ENCODE data around the gene CAMK2A. TPM values are rescaled to one million over a fixed set of nuclear protein-coding genes. Genes with fewer than 3 reads are reported as not detected.

The CAMK2A gene
- total and polyA plus RNA-seq, 2 experiments from 2014 or later = 1.2 to 2.6 TPM

GRCh38 chr5:150195736-150196485 lies 93.7 kb downstream of the CAMK2A start:
- H3K4me3 ChIP-seq = no peak overlapping the region
- no peaks in the 10 kb centered on the region for H4K20me1 ChIP-seq (ENCODE audit: insufficient read depth, poor library complexity, severe bottlenecking)
- 89% methylated on average over 9 of the region's 9 CpGs for WGBS (ENCODE audit: low lambda C conversion rate, missing lambda C conversion rate)
- H3K27me3 ChIP-seq = peaks cover 11% of the 10 kb centered on the region
- no peak overlapping the region for H3K4me2 ChIP-seq
- no peak overlapping the region for H3K27ac ChIP-seq
- TF ChIP-seq EZH2phosphoT487 (IDR thresholded peaks at IDR 0.05; ENCODE audit: low read depth, severe bottlenecking, unreplicated experiment) = no peak
- no peak for TF ChIP-seq CTCF (IDR thresholded peaks at IDR 0.05; ENCODE audit: poor library complexity)
- no peak for TF ChIP-seq EZH2 (IDR thresholded peaks at IDR 0.05; ENCODE audit: borderline replicate concordance)
- H3K4me1 ChIP-seq (ENCODE audit: insufficient read depth) = no peaks in the 10 kb centered on the region
- no peaks in the 10 kb centered on the region for H3K9me2 ChIP-seq (replicated peaks; ENCODE audit: insufficient read depth)
- no peaks in the 10 kb centered on the region for H3K36me3 ChIP-seq (replicated peaks; ENCODE audit: insufficient read depth, low read depth)
- no peaks in the 10 kb centered on the region for H3K79me2 ChIP-seq
- DNase-seq (ENCODE audit: low spot score) = no peak
- H3K9me3 ChIP-seq (ENCODE audit: low read depth) = no peaks in the 10 kb centered on the region
- H2AFZ ChIP-seq = no peak overlapping the region

GRCh38 chr5:150192462-150192861 lies 97.1 kb downstream of the CAMK2A start:
- Histone ChIP-seq H3K4me1 (ENCODE audit: insufficient read depth) (peaks cover 13% of the 10 kb centered on the region), H3K27me3 (peaks cover 38% of the 10 kb centered on the region), H3K79me2 (no peaks in the 10 kb centered on the region), H3K27ac (no peak overlapping the region), H2AFZ (no peak overlapping the region), H3K4me3 (no peak overlapping the region), H3K9me3 (ENCODE audit: low read depth) (no peaks in the 10 kb centered on the region), H4K20me1 (ENCODE audit: insufficient read depth, poor library complexity, severe bottlenecking) (no peaks in the 10 kb centered on the region), H3K36me3 (replicated peaks; ENCODE audit: insufficient read depth, low read depth) (no peaks in the 10 kb centered on the region), H3K4me2 (no peak overlapping the region), H3K9me2 (replicated peaks; ENCODE audit: insufficient read depth) (no peaks in the 10 kb centered on the region)
- 90% methylated on average over 4 of the region's 4 CpGs for WGBS (ENCODE audit: low lambda C conversion rate, missing lambda C conversion rate)
- DNase-seq (ENCODE audit: low spot score) = no peak
- TF ChIP-seq EZH2 (IDR thresholded peaks at IDR 0.05; ENCODE audit: borderline replicate concordance) (no peak), CTCF (IDR thresholded peaks at IDR 0.05; ENCODE audit: poor library complexity) (no peak), EZH2phosphoT487 (IDR thresholded peaks at IDR 0.05; ENCODE audit: low read depth, severe bottlenecking, unreplicated experiment) (no peak)

- Histone ChIP-seq H3K4me1 (ENCODE audit: insufficient read depth) (peaks cover 22% of the 10 kb centered on the region), H3K9me2 (replicated peaks; ENCODE audit: insufficient read depth) (no peaks in the 10 kb centered on the region), H3K4me2 (no peak overlapping the region), H3K36me3 (replicated peaks; ENCODE audit: insufficient read depth, low read depth) (no peaks in the 10 kb centered on the region), H2AFZ (no peak overlapping the region), H3K79me2 (no peaks in the 10 kb centered on the region), H3K27ac (no peak overlapping the region), H3K27me3 (peaks cover 38% of the 10 kb centered on the region), H4K20me1 (ENCODE audit: insufficient read depth, poor library complexity, severe bottlenecking) (no peaks in the 10 kb centered on the region), H3K9me3 (ENCODE audit: low read depth) (no peaks in the 10 kb centered on the region), H3K4me3 (no peak overlapping the region)
- no peak for TF ChIP-seq CTCF (IDR thresholded peaks at IDR 0.05; ENCODE audit: poor library complexity)
- TF ChIP-seq EZH2 (IDR thresholded peaks at IDR 0.05; ENCODE audit: borderline replicate concordance) = no peak
- TF ChIP-seq EZH2phosphoT487 (IDR thresholded peaks at IDR 0.05; ENCODE audit: low read depth, severe bottlenecking, unreplicated experiment) = no peak
- DNase-seq (ENCODE audit: low spot score) = no peak
- WGBS (ENCODE audit: low lambda C conversion rate, missing lambda C conversion rate) = 57% methylated on average over 2 of the region's 2 CpGs
Observed at GRCh38 chr5:150190987-150191386, 98.6 kb downstream of the CAMK2A start.
